ENCODE measurements around the gene PPFIBP1.
"Not testable (repeated sequence)": the region's sequence is repeated elsewhere in the genome, so short reads cannot be mapped to it uniquely, and the experiment has no call there.

Gene PPFIBP1

DNA sequence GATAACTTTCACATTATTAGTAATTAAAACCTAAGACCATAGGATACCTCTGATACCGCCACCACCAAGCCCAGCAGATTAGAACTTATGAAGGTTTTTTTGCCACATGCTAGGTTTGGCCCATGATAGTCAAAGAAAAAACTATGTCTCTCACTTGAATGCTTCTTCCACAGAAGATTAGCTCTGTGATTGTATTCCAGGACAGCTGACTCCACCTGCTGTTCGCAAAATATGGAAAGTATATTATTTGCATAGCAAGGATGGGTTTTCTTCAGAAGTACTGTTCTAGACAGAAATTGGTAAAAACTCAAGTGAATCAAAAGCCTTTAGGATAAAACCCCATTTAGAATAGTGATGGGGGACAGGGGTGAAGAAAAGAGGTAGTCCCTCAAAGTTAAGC is 42.2 kb downstream of the PPFIBP1 start:
- FAIRE-seq = no peak
- DNase-seq (ENCODE audit: low spot score) = no peak

DNA sequence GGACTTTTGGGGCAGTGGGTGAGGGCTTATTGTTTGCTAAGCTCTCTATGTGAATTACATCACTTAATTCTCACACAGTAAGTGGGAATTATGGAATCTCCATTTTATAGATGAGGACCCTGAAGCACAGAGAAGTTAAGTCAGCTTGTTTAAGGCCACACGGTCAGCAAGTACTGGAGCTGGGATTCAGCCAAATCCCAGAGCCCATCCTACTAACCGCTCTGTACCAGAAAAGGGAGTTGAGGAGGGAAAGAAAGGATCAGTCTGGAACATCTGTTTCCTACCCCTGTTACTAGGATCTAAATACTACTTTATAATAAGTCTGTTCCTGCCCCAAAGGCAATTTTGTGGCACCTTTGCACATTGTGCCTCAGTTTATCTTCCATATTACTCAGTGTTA is 42.6 kb downstream of the PPFIBP1 start:
- DNase-seq (ENCODE audit: low spot score) (no peak), FAIRE-seq (no peak)

DNA sequence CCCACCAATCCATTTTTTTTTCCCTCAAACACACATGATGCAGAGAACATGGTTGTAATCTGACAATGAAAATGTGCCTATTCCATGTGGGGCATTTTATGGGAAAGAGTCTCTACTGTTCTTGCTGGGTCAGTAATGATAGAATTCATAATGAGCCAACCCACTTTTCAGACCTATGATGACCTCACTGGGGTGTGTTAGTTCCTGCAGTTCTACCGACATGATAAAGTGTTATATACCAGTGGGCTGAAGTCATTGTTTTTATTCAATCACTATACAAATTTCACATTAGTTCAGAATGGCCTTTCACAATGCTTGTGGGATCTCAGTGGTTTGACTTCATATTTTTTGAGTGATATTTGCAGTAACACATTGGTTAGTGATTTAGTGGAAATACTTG is 47.5 kb downstream of the PPFIBP1 start:
- peak; percentile 9 for FAIRE-seq

DNA sequence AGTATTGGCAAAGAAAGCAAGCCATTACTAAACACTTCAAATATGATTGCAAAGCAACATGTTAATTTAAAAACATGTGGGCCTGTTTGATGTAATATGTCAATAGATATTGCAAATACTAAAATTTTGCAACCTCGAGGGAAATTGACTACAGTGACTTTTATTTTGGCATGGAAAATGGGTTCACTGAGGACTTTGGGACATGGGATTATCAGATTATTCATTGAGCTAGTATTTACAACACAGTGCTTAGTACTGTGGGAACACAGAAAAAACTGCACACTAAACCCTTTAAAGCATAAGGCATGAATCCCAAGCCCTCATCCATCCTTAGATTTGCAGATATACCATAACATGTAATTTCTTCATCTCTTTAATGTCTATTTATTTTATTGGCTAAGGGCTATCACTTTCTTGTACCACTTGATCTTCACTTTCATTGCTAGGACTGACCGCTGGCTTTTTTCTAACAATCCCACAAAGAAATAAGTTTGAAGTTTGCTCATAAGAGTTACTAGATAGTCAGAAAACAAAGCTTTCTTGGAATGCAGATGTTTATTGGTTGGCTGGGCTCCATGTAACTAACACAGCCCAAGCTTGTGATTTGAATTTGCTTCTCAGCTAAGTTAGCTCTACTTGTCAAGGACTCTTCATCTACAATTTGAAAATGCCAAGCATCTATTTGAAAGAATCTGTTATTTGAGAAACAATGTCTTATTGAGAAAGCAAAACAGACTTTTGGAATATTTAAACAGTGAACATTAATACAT is 48.7 kb downstream of the PPFIBP1 start:
- FAIRE-seq = no peak
- DNase-seq (ENCODE audit: low spot score) = no peak

More for the DNA sequence above, 47.5 kb downstream of the PPFIBP1 start:
- peak; percentile 20 for DNase-seq (ENCODE audit: low spot score)

DNA sequence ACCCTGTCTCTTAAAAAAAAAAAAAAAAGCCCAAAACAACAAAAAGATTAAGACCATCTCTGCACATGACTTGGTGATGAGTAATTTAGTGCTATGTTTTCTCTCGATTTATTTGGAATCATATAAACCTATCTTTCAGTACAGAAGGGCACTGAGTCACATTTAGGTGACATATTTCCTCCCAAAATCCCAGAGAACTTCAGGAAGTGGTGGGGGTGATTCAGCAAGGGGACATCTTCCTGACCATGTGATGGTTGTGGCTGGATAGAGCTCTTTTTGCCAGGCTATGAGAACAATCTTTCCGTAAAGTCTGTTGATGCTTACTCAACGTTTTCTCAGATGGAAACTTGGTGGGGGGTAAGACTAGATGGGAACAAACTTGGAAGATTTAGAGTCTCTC is 50.0 kb downstream of the PPFIBP1 start:
- DNase-seq (ENCODE audit: low spot score) = peak; percentile 73
- FAIRE-seq = no peak

DNA sequence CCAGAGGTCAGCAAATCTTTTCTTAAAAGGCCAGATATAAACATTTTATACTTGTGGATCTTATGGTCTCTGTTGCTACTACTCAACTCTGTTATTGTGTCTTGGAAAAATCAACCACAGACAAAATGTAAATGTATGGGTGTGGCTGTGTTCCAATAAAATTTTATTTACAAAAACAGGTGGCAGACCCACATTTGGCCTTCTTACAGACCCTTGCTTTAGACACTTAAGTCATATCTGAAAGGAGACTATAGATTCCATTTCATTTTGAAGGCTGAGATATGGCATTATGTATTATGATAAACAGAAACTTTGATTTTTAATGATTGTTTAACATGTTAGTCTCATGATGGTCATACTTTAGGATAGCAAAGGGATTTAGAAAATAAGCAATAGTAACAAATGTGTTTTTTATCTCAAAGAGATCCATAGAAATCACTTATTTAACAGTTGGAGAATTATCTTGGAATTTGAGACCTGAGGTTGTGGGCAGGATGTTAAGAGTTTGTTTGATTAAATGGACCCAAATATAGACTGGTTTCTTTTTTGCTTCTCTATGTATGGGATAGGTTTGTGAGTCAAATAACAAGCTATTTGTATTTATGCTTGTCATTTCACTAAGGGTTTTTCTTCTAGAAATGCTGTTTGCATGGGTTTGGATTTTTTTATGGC is 51.2 kb downstream of the PPFIBP1 start:
- FAIRE-seq = no peak
- no peak for DNase-seq (ENCODE audit: low spot score)

DNA sequence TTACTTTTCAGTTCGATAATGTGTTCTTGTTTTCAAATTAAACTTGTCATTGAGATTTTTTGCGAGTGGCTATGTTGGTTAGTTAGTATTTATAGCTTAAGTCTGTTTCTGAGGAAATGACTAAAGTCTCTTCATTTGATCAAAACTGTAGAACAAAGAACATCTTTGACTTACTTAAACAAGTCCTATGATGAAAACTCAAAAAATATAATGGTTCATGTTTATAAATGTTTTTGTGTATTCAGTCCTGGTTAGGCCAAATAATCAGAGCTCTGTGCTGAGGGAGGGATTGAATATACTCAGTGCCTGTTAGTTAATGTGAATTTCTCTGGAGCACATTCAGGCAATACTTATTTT is 51.7 kb downstream of the PPFIBP1 start:
- FAIRE-seq = no peak
- no peak for DNase-seq (ENCODE audit: low spot score)

DNA sequence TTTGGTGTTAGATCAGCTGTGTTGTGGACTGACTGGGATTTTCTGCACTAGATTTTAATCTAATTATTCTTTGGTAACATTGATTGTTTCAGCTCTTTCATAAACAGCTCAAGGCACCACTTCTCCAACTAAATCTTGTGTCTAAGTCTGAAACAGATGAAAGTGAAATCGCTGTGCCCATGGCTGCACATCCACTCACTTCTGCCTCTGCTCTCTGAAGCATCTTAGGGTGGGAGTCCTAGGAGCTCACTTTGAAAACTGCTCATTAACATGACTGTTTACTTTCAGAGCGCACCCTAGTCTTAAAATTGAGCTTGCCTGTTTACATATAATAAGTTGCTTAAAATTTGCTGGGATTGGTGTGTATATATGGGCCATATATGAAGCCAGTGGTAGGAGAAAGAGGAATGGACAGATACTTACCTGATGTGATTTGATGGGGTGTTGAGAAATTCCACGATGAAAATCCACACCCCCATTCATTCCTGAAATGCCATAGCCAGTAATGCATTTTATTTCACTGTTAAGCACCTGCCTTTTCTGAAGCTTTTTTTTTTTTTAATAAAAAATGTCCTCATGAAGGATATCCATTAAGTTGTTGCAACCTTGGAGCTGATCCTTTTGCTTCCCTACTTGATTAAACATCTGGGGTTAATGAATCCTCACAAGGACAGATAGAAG is 52.8 kb downstream of the PPFIBP1 start:
- FAIRE-seq (peak; percentile 27), DNase-seq (ENCODE audit: low spot score) (no peak)

DNA sequence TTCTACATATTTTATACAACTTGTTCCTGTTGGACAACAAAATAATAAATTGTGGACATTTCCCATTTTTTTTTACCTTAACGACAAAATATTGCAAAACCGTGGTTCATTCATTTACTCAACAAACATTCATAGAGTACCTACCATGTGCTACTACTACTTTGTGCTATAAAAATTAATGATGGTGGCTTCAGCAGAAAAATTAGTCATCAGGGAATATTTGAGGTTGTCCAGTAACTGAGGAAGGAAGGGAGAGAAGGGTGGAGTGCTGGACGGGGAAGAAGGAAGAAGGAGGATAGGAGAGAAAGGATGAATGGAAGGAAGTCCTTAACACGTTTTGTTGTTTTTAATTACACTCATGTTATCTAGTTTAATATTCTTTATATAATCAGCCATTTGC is 53.7 kb downstream of the PPFIBP1 start:
- no peak for FAIRE-seq
- no peak for DNase-seq (ENCODE audit: low spot score)

DNA sequence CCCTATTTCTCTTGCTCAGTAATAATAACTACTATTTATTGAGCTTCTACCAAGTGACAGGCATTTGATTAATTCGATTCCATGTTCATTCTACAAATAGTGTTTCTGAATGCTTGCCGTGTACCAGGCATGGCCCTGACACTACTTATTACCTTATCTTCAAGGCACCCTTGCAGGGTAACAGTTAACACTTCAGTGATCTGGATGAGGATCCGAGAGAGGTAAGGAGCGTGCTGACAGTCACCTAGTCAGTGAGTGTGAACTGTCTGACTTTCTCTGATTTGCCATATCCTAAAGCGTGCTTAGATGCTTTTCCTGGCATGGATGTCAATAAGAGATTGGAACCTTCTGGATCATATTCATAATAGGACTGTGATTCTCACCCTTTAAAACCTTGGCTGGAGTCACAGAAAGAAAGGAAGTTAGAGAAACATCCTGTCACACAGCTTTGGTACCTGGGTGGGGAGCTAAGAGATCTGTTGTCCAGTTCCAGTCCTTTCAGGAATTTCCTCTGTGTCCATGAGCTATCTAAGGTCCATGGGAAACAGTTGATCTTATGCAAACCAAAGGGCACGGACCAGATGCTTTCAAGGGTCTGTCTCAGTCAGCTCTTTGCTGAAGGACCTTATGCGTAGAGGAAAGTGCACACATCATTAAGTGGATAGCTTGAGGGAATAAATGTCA is 54.8 kb downstream of the PPFIBP1 start:
- no peak for DNase-seq (ENCODE audit: low spot score)
- no peak for FAIRE-seq

DNA sequence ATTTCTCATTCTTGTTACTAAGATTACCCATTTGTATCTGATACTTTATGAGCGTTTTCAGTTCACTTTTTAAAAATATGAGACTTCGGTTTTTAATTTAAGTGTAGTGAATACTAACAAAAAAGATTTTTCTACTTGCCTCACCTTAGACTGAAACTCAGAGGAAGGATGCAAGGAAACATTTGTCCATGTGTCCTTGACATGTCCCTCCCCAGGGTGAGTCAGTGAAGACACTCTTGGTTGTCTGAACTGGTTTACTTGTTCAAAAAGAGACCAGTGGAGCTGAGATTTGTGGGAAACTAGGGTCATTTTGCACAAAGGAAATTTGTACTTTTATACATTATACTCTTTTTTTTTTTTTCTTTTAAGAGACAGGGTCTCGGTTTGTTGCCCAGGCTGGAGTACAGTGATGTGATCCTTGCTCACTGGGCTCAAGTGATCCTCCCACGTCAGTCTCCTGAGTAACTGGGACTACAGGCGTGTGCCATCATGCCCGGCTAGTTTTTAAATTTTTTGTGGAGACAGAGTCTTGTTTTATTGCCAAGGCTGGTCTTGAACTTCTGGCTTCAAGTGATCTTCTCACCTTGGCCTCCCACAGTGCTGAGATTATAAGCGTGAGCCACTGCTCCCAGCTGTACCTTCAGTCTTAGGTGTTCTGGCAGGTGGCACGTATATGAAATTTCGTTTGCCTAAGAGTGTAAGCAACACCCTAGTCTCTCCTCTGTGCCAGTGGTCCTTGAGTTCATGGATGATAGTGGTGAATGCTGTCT is 56.7 kb downstream of the PPFIBP1 start:
- DNase-seq (ENCODE audit: low spot score) (no peak), FAIRE-seq (no peak)

DNA sequence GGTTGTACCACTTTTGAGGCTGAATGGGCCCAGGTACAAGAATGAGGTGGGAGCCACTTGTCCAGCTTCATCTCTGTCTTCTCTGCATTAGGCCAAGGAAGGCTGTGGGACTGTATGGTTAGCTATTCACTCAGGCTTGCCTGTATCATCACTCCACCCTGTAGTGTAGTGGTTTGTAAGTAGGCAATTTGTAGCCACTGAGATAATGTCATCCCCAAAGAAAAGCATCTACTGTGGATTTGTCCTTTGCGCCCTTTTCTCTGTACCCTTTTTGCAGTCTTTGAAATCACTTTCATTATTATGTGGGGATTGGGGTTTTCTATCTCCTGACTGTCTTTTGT is 57.3 kb downstream of the PPFIBP1 start:
- not testable (repeated sequence) for DNase-seq (ENCODE audit: low spot score); FAIRE-seq

DNA sequence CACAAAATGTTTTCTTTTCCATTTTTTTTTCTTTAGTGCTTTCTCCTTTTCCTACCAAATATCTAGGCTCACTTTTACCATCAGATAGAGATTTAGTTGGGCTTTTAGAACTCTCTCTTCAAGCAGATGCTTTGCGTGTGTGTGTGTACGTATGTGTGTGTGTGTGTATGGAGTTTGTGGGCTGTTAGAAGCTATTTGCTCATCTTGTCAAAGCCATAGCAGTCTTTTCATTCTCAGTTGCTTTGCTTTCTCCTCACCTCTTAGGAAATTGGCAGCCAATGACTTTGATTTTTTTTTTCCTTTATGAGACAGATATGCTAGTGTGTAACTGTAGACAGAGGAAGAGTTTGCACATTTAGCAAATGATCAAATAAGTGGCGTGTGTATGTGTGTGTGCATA is 57.8 kb downstream of the PPFIBP1 start:
- FAIRE-seq; DNase-seq (ENCODE audit: low spot score): not testable (repeated sequence)

DNA sequence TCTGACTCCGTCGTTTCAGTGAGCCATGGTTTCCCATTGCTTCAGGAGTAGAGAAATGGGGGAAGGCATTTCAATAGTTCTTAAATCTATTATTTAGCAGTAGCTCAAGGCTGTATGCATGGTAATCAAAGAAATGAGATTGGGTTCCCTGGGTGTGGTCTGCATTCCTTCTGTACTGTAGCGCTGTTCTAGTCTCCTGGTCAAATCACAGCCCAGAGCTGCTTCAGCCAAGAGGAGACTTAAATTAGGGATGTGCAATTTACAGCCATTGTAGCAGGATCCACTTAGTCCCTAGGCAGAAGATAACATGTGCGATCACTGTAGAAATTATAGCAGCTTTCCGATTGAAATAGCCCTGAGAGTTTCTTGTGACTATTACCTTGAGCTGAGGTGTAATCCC is 58.4 kb downstream of the PPFIBP1 start:
- not testable (repeated sequence) for DNase-seq (ENCODE audit: low spot score); FAIRE-seq

DNA sequence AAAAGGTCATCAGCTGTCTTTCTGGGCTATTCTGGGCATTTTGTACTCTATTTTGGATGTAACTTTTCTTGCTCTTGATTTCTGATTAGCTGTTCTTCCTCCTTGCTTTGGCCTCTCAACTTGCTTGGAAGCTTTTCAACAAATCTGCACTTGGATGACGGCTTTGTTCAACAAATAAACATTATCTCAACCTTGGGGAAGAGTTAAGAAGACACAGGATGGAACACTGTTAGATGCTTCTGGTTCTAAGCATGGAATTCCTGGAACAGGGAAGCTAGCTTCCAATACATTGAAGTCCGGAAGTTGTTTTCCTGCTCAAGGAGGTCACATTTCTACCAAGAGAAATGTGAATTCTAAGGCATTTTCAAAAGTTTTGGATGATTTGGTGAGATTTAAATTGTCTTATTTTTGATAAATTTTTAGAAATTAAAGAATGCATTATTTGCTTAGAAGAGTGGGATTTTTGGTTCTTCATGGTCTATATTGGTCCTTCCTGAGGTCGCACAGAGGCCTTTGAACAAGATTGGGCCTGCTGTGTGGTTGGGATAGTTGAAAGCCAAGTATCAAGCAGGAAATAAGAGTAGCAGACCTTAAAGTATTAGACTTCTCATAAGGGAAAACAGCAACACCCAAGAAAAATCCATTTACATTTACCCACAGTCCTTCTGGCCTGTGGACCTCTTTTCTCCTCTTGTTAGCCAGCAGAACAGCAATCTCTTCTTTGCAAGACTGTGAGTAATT is 59.2 kb downstream of the PPFIBP1 start:
- DNase-seq (ENCODE audit: low spot score) (no peak), FAIRE-seq (no peak)

DNA sequence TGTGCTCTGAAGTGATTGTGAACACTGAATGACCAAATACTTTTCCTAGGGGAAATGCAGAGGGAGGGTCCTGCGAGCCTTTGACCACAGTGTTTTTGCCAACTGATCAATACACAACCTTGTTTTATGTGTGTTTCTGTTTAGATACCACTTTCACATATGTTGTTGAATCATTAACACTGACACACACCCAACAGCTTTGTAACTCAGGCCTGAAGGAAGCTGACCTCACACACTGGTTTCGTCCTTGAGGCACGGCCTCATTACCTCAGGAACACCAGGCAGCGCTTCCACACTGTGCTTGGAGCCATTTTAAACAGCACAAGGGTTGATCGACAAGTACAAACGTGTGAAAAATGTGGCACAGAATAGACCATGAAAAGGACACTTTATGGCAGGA is 60.0 kb downstream of the PPFIBP1 start:
- no peak for FAIRE-seq
- no peak for DNase-seq (ENCODE audit: low spot score)

DNA sequence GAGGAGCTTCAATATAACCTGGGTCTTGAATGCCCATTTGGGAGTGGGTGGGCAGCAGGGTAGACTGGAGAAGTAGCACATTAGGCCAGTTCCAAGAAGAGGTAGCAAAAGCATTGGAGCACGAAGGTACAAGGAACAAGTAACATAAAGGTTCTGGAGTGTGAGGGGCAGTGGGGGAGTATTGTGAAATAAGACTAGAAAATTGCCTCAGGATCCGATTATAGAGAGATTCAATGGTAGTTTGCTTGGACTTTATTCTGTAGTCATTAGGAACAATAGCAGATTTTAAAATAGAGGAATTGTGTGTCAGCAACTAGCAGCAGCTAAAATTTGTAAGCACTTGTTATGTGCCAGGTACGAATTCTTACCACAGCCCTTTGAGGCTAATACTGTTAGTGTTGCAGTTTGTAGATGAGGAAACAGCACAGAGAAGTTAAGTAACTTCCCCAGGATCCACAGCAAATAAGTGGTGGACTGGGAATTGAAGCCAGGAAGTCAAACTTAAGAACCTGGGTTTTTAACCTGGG is 61.8 kb downstream of the PPFIBP1 start:
- FAIRE-seq = no peak
- no peak for DNase-seq (ENCODE audit: low spot score)

DNA sequence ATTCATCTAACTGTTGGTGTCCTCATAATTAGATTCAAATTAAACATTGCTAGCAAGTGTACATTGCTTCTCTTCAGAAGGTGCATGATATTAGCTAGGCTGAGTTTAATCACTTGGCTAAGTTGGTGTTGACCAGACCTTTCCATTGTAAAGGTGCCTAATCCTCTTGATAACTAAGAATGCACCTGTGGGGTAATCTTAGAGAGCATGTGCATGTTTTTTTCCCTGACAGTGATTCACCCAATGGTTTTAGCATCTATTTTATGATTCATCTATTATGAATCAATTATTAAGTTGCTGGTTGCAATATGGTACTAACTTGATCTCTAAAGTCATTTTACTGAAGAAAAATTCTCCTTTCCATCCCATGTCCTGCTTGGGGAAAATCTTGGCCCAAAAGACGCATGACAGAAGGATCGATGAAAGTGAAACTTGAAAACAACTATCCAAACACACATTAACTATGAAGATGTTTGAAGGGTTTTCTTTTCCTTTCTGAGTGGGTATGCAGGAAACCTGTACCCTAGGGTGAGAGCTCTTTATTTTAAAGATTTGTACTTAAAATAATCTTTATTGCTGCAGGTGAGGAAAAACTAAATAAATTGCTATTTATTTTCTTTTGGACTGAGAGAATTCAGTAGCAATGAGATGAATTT is 64.2 kb downstream of the PPFIBP1 start:
- FAIRE-seq; DNase-seq (ENCODE audit: low spot score): not testable (repeated sequence)

DNA sequence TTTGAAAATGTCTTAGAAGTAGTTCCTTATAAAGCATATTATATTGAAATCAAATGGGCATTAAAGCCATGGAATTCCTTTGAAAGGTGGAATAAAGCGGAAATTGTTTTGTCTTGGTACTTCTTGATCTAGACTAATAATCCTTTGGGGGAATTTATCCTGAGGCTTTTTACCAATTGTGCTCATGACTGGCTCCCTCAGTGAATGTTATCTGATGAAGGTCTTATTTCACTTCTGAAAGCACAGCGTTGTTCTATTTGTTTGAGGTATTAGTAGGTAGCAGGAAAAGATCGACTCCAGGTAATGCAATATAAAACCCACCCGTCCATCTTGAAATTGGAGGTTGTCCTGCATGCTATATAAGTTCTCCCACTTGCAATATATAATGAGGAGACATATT is 64.8 kb downstream of the PPFIBP1 start:
- DNase-seq (ENCODE audit: low spot score) (no peak), FAIRE-seq (no peak)

DNA sequence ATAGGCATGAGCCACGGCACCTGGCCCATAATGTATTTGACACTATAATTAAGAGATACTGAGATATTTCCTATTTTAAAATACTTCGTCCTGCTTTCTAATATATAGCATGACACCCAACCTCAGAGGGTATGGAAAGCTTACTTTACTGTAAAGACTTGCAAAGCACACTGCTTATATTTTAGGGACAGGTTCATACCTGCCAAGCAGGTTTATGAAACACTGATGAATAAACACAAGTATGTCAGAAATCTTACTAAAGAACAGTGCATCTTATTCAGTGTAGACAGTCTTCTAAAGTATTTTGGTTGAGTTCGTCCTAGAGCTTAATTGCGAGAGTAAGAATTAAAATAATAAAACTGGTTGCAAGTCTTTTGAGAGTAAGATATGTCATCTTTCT is 65.4 kb downstream of the PPFIBP1 start:
- FAIRE-seq (no peak), DNase-seq (ENCODE audit: low spot score) (no peak)

Measured in urothelium cell line (cell line).